SK-N-SH treated with all-trans-retinoic acid at 6 μM for 48 hours (cell line): ENCODE data around the gene KIAA0319L.

Experiments
- CREB5 ChIP-seq: fragments of 250-450 bp; sonication (Bioruptor Pico); IDR thresholded peaks from 2 replicates; pipeline ENCODE4 v1.5.1; 2020; ENCODE audit warnings: low read depth, mild to moderate bottlenecking, moderate library complexity
- GLIS3 ChIP-seq: fragments of 250-450 bp; sonication (Bioruptor Pico); IDR thresholded peaks from 2 replicates; pipeline ENCODE4 v1.5.0; 2020; ENCODE audit warnings: mild to moderate bottlenecking, moderate library complexity
- OSR1 ChIP-seq: fragments of 250-450 bp; sonication (Bioruptor Pico); IDR thresholded peaks from 2 replicates; pipeline ENCODE4 v1.8.0; 2022; ENCODE audit warnings: moderate library complexity, mild to moderate bottlenecking, inconsistent platforms
- PATZ1 ChIP-seq: fragments of 250-450 bp; sonication (Bioruptor Pico); IDR thresholded peaks from 2 replicates; pipeline ENCODE4 v1.8.0; 2020; ENCODE audit warnings: mild to moderate bottlenecking, moderate library complexity, borderline replicate concordance
- TSHZ2 ChIP-seq: fragments of 250-450 bp; sonication (Bioruptor Pico); IDR thresholded peaks from 2 replicates; pipeline ENCODE4 v1.5.0; 2020; ENCODE audit warnings: mild to moderate bottlenecking, moderate library complexity
- ZC3H10 ChIP-seq: fragments of 250-450 bp; sonication (Bioruptor Pico); IDR thresholded peaks from 2 replicates; pipeline ENCODE4 v1.5.1; 2021; ENCODE audit warnings: mild to moderate bottlenecking, moderate library complexity
- ZFP3 ChIP-seq: fragments of 250-450 bp; sonication (Bioruptor Pico); IDR thresholded peaks from 2 replicates; pipeline ENCODE4 v1.5.0; 2020; ENCODE audit warnings: mild to moderate bottlenecking, moderate library complexity
- ZFP30 ChIP-seq: fragments of 450-650 bp; formaldehyde crosslinking; IDR thresholded peaks from 2 replicates; pipeline ENCODE4 v1.5.0; 2022; ENCODE audit warnings: mild to moderate bottlenecking, moderate library complexity

- TF ChIP-seq OSR1 (CRISPR knock-in tag) (no peak), GLIS3 (CRISPR knock-in tag) (no peak), ZC3H10 (CRISPR knock-in tag) (no peak), PATZ1 (CRISPR knock-in tag) (no peak), TSHZ2 (CRISPR knock-in tag) (no peak), CREB5 (CRISPR knock-in tag) (no peak), ZFP3 (CRISPR knock-in tag) (no peak), ZFP30 (no peak)
Measured at GRCh38 chr1:35587736-35588135, 30.5 kb upstream of the KIAA0319L start.
